GM21526 (cell line): ENCODE measurements around the gene TCHP.
"Not testable (repeated sequence)": the region's sequence is repeated elsewhere in the genome, so short reads cannot be mapped to it uniquely, and the experiment has no call there.

Source experiments
- ATAC-seq: cut with Tn5 transposase; IDR thresholded peaks from one replicate; pipeline ENCODE4 v1.9.1; 2021; ENCODE audit warnings: moderate library complexity; ENCODE audit not compliant: unreplicated experiment, low FRiP score

Gene TCHP

GRCh38 chr12:109879351-109880042 is 20.6 kb upstream of the TCHP start:
- no peak for ATAC-seq

DNA sequence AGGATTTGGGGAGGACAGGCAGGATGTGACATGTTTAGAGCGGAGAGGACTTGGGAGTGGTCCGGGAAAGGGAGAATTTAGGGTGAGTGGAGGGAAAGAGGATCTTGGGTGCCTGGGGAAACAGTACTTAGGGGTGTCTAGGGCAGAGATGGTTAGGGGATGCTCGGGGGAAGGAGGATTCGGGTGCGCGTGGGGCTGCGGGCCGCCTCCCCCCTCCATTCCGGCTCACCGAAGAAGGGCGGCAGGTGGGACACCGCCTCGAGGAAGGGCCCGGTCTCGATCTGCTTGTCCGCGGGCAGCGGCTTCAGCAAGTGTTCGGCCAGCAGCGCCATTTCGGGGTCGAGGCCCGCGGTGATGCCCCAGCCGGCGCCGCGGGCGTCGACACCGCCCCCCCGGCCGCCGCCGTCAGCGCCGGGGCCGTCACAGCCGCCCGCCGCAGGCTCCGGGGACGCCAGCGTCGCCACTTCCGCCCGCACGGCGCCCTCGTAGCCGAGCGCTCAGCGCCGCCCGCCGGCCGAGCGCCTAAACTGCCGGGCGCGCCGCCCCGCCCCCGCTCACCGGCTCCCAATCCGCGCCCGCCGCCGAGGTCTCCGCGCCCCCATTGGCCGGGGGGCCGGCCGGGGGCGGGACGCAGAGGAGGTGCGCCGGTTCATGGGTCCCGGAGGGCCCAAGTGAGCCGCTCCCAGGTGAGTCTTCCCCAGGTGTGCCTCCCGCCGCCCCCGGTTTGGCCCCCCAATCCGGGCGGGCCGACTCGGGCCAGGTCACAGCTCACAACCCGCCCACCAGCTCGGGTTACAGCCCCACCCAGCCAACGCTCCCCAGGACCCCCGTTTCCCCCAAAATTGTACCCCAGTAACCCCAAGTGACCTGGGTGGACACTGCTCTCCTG is 19.8 kb upstream of the TCHP start, which contains the start of gene GLTP:
Gene GLTP, minus strand, starts transcription at position 499 of the 889 bp plus-strand sequence. Its CDS starts 167 bp downstream, at position 332.
- peak; percentile 84 for ATAC-seq

GRCh38 chr12:109880938-109881337 is 19.1 kb upstream of the TCHP start:
- no peak for ATAC-seq

DNA sequence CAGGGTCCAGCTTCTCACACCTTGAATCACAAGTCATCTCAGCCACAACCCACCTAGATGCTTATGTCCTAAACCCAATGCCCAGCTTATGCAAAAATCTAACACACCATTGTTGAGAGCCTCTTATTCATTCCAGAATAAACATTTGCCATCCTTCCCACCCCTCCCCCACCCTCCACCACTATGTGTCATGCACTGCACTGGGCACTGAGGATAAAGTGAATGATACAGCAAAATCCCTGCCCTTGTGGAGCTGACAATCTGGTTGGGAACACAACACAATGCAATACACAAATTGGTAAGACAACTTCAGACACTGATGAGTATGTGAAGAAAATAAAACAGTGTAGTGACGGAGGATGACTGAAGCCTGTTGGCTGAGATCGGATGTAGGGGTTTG is 18.3 kb upstream of the TCHP start:
- ATAC-seq: no peak

GRCh38 chr12:109883461-109883860 is 16.6 kb upstream of the TCHP start:
- no peak for ATAC-seq

- ATAC-seq: no peak
Observed at GRCh38 chr12:109885616-109886015, 14.5 kb upstream of the TCHP start.

GRCh38 chr12:109888179-109889020 is 11.7 kb upstream of the TCHP start:
- no peak for ATAC-seq

- no peak for ATAC-seq
Observed at GRCh38 chr12:109890620-109891170, 9.4 kb upstream of the TCHP start.

- not testable (repeated sequence) for ATAC-seq
Observed at GRCh38 chr12:109891731-109892130, 8.3 kb upstream of the TCHP start.

DNA sequence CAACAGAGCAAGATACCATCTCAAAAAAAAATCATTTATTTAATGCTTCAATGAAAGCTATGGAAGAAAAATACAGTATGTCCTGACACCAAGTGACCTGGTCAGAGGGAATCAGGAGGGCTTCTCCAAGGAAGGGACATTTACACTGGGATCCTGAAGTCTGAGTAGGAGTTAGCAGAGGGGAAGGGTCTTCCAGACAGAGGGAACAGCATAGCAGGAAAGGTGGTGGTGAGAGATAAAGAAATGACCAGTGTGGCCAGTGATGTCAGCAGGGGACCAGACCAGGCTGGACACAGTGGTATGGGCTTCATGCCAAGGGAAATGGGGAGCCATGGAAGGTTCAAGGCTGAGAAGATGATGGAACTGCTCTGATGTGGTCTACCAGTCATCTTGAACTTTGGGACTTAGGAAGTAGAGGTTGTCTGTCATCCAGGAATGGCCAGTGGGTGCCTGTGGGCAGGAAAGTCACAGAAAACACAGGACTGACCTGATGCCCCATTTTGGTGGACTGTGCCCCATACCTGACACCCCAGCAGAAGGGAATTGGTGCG is 7.8 kb upstream of the TCHP start:
- ATAC-seq: no peak

DNA sequence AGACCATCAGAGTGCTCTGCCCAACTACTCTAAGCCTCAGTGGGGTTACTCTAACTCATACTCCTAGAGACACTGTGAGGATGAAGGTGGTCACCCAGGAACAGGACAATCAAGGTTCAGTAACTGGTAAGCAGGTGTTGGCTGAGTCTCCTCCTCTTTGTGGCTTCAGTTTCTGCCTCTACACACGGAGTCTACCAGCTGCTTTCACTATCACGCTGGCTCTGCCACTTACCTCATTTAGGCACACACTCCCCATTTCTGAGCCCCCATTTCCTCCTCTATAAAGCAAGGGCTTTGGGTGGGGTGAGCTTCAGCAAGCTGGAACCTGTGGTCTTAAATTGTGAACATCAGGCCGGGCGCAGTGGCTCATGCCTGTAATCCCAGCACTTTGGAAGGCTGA is 7.3 kb upstream of the TCHP start:
- peak; percentile 61 for ATAC-seq

DNA sequence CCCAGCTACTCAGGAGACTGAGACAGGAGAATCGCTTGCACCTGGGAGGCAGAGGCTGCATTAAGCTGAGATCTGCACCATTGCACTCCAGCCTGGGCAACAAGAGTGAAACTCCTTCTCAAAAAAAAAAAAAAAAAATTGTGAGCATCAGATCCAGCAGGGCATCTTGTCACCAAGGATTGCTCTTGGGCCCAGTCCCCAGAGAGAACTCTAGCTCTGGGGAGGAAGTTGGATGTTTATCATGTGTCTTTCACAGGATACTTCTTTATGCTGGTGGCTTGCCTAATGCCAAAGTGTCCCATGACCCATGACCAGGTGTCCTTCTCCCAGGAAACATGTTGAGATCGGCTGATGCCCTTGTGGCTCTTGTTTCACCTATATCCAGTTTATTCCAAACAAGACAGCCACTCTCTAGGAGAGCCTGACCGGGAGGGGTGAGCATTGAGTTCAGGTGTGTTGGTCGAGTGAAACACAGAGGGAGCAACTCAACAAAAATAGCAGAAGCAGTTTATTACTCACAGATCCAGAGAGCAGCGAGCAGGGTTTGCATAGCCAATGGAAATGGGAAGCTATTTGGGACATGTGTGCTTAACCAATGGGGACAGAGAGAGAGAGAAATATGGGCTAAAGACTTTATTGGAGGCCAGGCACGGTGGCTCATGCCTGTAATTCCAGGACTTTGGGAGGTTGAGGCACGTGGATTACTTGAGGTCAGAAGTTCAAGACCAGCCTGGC is 6.6 kb upstream of the TCHP start:
- no peak for ATAC-seq

- no peak for ATAC-seq
Observed at GRCh38 chr12:109894939-109895338, 5.1 kb upstream of the TCHP start.

DNA sequence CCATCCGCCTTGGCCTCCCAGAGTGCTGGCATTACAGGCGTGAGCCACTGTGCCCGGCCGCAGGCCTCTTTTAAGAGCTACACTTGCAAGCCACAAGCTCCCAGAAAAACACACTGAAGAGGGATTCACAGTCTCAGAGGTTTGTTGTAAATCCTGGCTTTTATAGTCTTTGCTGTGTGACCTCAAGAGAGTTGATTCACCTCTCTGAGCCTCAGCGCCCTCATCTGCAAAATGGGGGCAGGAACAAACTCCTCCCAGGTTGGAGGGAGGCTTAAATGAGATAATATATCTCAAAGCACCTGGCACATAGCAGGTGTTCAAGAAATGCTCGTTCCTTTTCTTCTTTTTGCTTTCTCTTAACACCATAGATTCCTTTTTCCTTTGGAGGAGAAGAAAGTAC is 3.9 kb upstream of the TCHP start:
- no peak for ATAC-seq

DNA sequence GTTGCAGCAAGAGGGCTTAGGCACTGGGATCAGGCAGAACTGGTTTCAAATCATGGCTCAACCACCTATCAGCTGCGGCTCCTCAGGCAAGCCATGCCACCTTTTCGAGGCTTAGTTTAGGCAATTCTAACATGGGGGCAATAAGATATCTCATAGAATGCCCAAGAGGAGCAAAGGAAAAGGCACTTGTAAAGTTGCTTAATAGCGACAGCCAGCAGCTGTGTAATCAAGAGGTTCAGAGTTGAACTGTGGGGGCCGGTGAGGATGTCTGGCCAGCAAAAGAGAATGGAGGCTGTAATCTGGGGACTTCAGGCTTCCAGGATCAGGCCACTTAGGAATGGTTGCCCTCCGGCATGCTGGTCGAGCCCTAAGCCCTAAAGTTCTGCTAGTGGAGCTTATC is 3.0 kb upstream of the TCHP start:
- no peak for ATAC-seq

DNA sequence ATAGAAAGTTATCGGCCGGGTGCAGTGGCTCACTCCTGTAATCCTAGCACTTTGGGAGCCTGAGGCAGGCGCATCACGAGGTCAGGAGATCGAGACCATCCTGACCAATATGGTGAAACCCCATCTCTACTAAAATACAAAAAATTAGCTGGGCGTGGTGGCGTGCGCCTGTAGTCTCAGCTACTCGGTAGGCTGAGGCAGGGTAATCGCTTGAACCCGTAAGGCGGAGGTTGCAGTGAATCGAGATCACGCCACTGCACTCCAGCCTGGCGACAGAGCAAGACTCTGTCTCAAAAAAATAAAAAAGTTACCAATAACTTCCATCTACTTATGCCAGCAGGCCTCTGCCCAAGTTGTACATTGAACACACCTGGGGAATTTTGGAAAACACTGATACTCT is 729 bp upstream of the TCHP start:
- not testable (repeated sequence) for ATAC-seq

DNA sequence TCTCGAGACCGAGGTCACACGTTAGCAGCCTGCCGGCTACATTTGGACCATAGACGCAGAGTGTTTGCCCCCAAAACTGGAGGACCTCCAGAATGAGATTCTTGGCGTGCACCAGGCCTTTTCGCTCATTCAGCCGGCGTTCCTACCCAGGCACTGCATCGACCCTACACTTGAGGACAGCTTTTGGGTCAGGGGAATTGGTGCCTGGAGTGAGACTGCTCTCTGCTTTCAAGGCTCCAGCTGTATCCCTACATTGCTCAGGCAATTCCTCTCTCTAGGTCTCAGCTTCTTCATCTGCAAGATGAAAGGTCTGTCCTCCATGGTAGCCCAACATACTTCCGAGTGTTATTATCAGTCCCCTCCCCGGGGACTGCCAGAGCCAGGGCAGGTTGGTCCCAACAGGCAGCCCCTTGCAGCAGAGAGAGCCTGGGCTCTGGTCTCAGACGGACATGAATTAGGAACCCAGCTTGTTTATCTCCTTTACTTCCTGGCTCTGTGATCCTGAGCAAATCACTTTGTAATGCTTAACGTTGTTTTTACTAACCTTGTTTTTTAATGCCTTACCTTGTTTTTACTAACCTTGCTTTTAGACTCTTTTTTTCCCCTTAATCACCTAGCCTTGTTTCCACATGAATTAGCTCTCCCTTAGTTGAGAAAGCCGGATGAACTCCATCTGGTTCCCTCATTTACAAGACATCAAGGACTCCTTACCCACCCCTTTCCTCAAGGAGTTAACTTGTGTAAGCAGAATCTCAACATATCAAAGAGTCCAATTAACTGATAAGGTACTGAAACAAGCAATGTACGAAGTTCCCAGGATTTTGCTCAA is 892 bp downstream of the TCHP start:
- peak; percentile 22 for ATAC-seq

- ATAC-seq: no peak
Observed at GRCh38 chr12:109902891-109903418, 2.9 kb downstream of the TCHP start.
